GM23338 (cell line): ENCODE measurements around the gene PTPN13. TPM values are rescaled to one million over a fixed set of nuclear protein-coding genes. Genes with fewer than 3 reads are reported as not detected.

ENCODE experiments used
- ATAC-seq: fragments of 200-7000 bp; cut with Tn5 transposase; 3 replicates; pipeline ENCODE4 v1.9.1; 2020
- DNase-seq: peaks from one replicate; pipeline ENCODE4 v3.0.0-alpha.2; 2015; ENCODE audit warnings: low spot score
- H2AFZ ChIP-seq: fragments of 200-600 bp; sonication (generic); 2 replicates; pipeline ENCODE4 v1.8.0; 2016; ENCODE audit warnings: antibody characterized with exemption, mild to moderate bottlenecking, moderate library complexity
- H3F3A ChIP-seq: fragments of 200-600 bp; sonication (generic); replicated peaks from 2 replicates; pipeline ENCODE4 v1.8.0; 2017; ENCODE audit warnings: antibody characterized with exemption, mixed run types, low read depth
- H3K27ac ChIP-seq: fragments of 200-600 bp; sonication (generic); 2 replicates; pipeline ENCODE4 v1.6.1; 2016; ENCODE audit warnings: low read depth
- H3K27me3 ChIP-seq: fragments of 200-600 bp; sonication (generic); 2 replicates; pipeline ENCODE4 v1.8.0; 2016; ENCODE audit warnings: mild to moderate bottlenecking, mixed run types, moderate library complexity; ENCODE audit not compliant: insufficient read depth
- H3K36me3 ChIP-seq: fragments of 200-600 bp; sonication (generic); 2 replicates; pipeline ENCODE4 v1.8.0; 2016; ENCODE audit warnings: mild to moderate bottlenecking; ENCODE audit not compliant: insufficient read depth
- H3K4me1 ChIP-seq: fragments of 200-600 bp; sonication (generic); 2 replicates; pipeline ENCODE4 v1.8.0; 2016; ENCODE audit warnings: mild to moderate bottlenecking, moderate library complexity; ENCODE audit not compliant: insufficient read depth
- H3K4me2 ChIP-seq: fragments of 200-600 bp; sonication (generic); 2 replicates; pipeline ENCODE4 v1.7.1; 2017; ENCODE audit warnings: mixed run types
- H3K4me3 ChIP-seq: fragments of 200-600 bp; sonication (generic); 2 replicates; pipeline ENCODE4 v1.6.1; 2016; ENCODE audit warnings: mixed run types
- H3K79me2 ChIP-seq: fragments of 200-600 bp; sonication (generic); replicated peaks from 2 replicates; pipeline ENCODE4 v1.8.0; 2017; ENCODE audit warnings: mild to moderate bottlenecking; ENCODE audit not compliant: insufficient read depth
- H3K9me2 ChIP-seq: fragments of 200-600 bp; sonication (generic); 2 replicates; pipeline ENCODE4 v1.8.0; 2017; ENCODE audit not compliant: insufficient read depth
- H4K20me1 ChIP-seq: fragments of 200-600 bp; sonication (generic); replicated peaks from 2 replicates; pipeline ENCODE4 v1.8.0; 2017; ENCODE audit warnings: mild to moderate bottlenecking; ENCODE audit not compliant: insufficient read depth
- H3K27ac Mint-ChIP-seq: 2 replicates; pipeline ENCODE4 v1.8.0; 2020; ENCODE audit warnings: inconsistent platforms, mild to moderate bottlenecking, moderate library complexity, mixed read lengths
- H3K27me3 Mint-ChIP-seq: 3 replicates; pipeline ENCODE4 v1.8.0; 2022; ENCODE audit warnings: low read depth, mild to moderate bottlenecking, moderate library complexity, mixed read lengths, inconsistent platforms; ENCODE audit not compliant: insufficient read depth, poor library complexity
- H3K36me3 Mint-ChIP-seq: 3 replicates; pipeline ENCODE4 v1.8.0; 2021; ENCODE audit warnings: low read depth, mild to moderate bottlenecking, inconsistent platforms, moderate library complexity, mixed read lengths
- H3K4me1 Mint-ChIP-seq: 3 replicates; pipeline ENCODE4 v1.8.0; 2020; ENCODE audit warnings: mild to moderate bottlenecking, inconsistent platforms, mixed read lengths
- H3K4me3 Mint-ChIP-seq: 3 replicates; pipeline ENCODE4 v1.8.0; 2021; ENCODE audit warnings: moderate library complexity, mild to moderate bottlenecking, inconsistent platforms, mixed read lengths
- H3K9me3 Mint-ChIP-seq: 3 replicates; pipeline ENCODE4 v1.8.0; 2020; ENCODE audit warnings: moderate library complexity, mild to moderate bottlenecking, inconsistent platforms, mixed read lengths
- EZH2phosphoT487 ChIP-seq: fragments of 200-600 bp; sonication (generic); IDR thresholded peaks from one replicate; pipeline ENCODE4 v1.8.1; 2018; ENCODE audit warnings: antibody characterized with exemption; ENCODE audit not compliant: unreplicated experiment
- NANOG ChIP-seq: IDR thresholded peaks from 2 replicates; pipeline ENCODE4 v1.6.1; 2016; ENCODE audit warnings: antibody characterized with exemption, borderline replicate concordance
- POLR2AphosphoS5 ChIP-seq: IDR thresholded peaks from 2 replicates; pipeline ENCODE4 v1.6.1; 2016; ENCODE audit warnings: antibody characterized with exemption, low read depth
- STAT1 ChIP-seq: IDR thresholded peaks from one replicate; pipeline ENCODE4 v1.6.1; 2016; ENCODE audit warnings: antibody characterized with exemption; ENCODE audit not compliant: unreplicated experiment
- ZNF114 ChIP-seq: fragments of 250-450 bp; sonication (Bioruptor Pico); IDR thresholded peaks from 2 replicates; pipeline ENCODE4 v1.5.0; 2020; ENCODE audit warnings: mild to moderate bottlenecking, moderate library complexity
- ZNF331 ChIP-seq: fragments of 250-450 bp; sonication (Bioruptor Pico); IDR thresholded peaks from 2 replicates; pipeline ENCODE4 v1.5.0; 2020; ENCODE audit warnings: low read depth, mild to moderate bottlenecking, moderate library complexity
- polyA plus RNA-seq: library from polyadenylated mRNA; unstranded; fragments of >200 nt; fragmentation: Nextera tagmentation; extraction: Ambion mirVana; gene quantifications from 2 replicates; pipeline ENCODE4 v1.2.1, GENCODE V29; 2016
- total RNA-seq: library from RNA; depleted of rRNA; stranded (reverse); fragments of >200 nt; shearing (Covaris generic); gene quantifications from 2 replicates; pipeline ENCODE4 v1.2.3, GENCODE V29; 2014
- TF ChIP-seq, protein P1 (sequence below): IDR thresholded peaks from one replicate; pipeline ENCODE4 v1.6.1; 2018; ENCODE audit warnings: antibody characterized with exemption; ENCODE audit not compliant: unreplicated experiment
- TF ChIP-seq, protein P2 (sequence below), 2 experiments: fragments of 200-600 bp in 1 of 2; sonication (generic) in 1 of 2; conservative IDR thresholded peaks; 2 replicates each; pipeline versions ENCODE4 v1.5.1 to v1.6.1; 2016 to 2017; ENCODE audit warnings: antibody characterized with exemption in 2 of 2, low read depth in 2 of 2, mild to moderate bottlenecking in 2 of 2, moderate library complexity in 1 of 2
- TF ChIP-seq, protein P3 (sequence below): fragments of 250-450 bp; sonication (Bioruptor Pico); IDR thresholded peaks from 2 replicates; pipeline ENCODE4 v1.5.0; 2020; ENCODE audit warnings: mild to moderate bottlenecking, moderate library complexity
- TF ChIP-seq, protein P4 (sequence below): IDR thresholded peaks from 2 replicates; pipeline ENCODE4 v1.6.1; 2016; ENCODE audit warnings: antibody characterized with exemption

The PTPN13 gene
- total and polyA plus RNA-seq, 2 experiments from 2014 or later = 12.6 to 49.9 TPM

DNA sequence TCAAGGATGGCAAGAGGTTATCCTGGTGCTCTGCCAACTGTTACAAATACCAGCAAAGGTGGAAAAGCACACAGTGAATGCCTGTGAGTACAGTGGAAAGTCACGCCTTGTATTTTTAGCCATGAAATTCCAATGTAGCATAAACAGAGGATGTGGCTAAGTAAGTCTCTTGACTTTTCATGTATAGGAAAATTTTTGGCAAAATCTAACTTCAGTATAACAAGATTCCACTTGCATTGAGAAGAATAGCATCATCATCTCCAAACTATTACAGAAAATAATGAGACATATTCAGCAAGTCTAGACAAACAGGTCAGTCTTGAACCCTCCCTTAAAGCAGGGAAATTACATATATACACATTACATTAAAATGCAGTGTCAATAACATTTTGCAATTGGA lies 247.2 kb downstream of the PTPN13 start:
- Mint-ChIP-seq H3K4me3 (no peak overlapping the region), H3K9me3 (no peaks in the 10 kb centered on the region), H3K27me3 (peaks cover 3% of the 10 kb centered on the region), H3K4me1 (no peaks in the 10 kb centered on the region), H3K36me3 (no peaks in the 10 kb centered on the region), H3K27ac (no peak overlapping the region)
- DNase-seq = no peak
- Histone ChIP-seq H4K20me1 (no peaks in the 10 kb centered on the region), H3K36me3 (no peaks in the 10 kb centered on the region), H3K27ac (no peak overlapping the region), H3K4me3 (no peak overlapping the region), H3F3A (no peaks in the 10 kb centered on the region), H3K27me3 (no peaks in the 10 kb centered on the region), H3K4me2 (no peak overlapping the region), H2AFZ (no peak overlapping the region), H3K79me2 (no peaks in the 10 kb centered on the region), H3K9me2 (peaks cover 8% of the 10 kb centered on the region), H3K4me1 (no peaks in the 10 kb centered on the region)
- ATAC-seq = no peak
- no peak for TF ChIP-seq STAT1

DNA sequence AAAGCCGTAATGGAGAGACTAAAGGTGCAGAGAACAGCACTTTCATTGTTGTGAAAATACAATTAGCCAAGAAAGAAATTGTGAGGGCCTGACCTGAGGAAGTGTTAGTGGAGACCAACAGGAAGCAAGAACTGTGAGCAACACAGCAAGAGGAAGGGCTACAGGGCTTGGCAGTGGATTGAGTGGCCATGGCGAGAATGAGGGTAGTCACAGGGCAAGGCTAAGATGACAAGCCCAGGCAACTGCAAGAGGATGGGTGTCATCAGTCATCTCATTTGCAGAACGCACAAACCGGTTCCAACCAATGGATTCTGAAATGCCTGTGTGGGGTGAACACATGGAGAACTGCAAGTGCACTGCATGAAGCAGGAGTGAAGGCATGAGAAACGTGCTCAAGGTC lies 251.5 kb downstream of the PTPN13 start:
- Mint-ChIP-seq H3K4me3 (no peak overlapping the region), H3K27ac (no peak overlapping the region), H3K36me3 (no peaks in the 10 kb centered on the region), H3K9me3 (no peaks in the 10 kb centered on the region), H3K27me3 (peaks cover 3% of the 10 kb centered on the region), H3K4me1 (peaks cover 7% of the 10 kb centered on the region)
- Histone ChIP-seq H4K20me1 (no peaks in the 10 kb centered on the region), H3K4me3 (no peak overlapping the region), H3K4me1 (no peaks in the 10 kb centered on the region), H2AFZ (peak overlapping the region; percentile 81), H3K27ac (no peak overlapping the region), H3K9me2 (peaks cover 8% of the 10 kb centered on the region), H3F3A (no peaks in the 10 kb centered on the region), H3K79me2 (no peaks in the 10 kb centered on the region), H3K4me2 (no peak overlapping the region), H3K27me3 (no peaks in the 10 kb centered on the region), H3K36me3 (no peaks in the 10 kb centered on the region)
- DNase-seq = no peak
- ATAC-seq = no peak
- TF ChIP-seq STAT1 (no peak), POLR2AphosphoS5 (no peak), EZH2phosphoT487 (no peak), ZNF114 (CRISPR knock-in tag) (no peak), ZNF331 (CRISPR knock-in tag) (no peak), NANOG (no peak)
- TF ChIP-seq, protein P1, sequence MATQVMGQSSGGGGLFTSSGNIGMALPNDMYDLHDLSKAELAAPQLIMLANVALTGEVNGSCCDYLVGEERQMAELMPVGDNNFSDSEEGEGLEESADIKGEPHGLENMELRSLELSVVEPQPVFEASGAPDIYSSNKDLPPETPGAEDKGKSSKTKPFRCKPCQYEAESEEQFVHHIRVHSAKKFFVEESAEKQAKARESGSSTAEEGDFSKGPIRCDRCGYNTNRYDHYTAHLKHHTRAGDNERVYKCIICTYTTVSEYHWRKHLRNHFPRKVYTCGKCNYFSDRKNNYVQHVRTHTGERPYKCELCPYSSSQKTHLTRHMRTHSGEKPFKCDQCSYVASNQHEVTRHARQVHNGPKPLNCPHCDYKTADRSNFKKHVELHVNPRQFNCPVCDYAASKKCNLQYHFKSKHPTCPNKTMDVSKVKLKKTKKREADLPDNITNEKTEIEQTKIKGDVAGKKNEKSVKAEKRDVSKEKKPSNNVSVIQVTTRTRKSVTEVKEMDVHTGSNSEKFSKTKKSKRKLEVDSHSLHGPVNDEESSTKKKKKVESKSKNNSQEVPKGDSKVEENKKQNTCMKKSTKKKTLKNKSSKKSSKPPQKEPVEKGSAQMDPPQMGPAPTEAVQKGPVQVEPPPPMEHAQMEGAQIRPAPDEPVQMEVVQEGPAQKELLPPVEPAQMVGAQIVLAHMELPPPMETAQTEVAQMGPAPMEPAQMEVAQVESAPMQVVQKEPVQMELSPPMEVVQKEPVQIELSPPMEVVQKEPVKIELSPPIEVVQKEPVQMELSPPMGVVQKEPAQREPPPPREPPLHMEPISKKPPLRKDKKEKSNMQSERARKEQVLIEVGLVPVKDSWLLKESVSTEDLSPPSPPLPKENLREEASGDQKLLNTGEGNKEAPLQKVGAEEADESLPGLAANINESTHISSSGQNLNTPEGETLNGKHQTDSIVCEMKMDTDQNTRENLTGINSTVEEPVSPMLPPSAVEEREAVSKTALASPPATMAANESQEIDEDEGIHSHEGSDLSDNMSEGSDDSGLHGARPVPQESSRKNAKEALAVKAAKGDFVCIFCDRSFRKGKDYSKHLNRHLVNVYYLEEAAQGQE = no peak
- TF ChIP-seq, protein P2, sequence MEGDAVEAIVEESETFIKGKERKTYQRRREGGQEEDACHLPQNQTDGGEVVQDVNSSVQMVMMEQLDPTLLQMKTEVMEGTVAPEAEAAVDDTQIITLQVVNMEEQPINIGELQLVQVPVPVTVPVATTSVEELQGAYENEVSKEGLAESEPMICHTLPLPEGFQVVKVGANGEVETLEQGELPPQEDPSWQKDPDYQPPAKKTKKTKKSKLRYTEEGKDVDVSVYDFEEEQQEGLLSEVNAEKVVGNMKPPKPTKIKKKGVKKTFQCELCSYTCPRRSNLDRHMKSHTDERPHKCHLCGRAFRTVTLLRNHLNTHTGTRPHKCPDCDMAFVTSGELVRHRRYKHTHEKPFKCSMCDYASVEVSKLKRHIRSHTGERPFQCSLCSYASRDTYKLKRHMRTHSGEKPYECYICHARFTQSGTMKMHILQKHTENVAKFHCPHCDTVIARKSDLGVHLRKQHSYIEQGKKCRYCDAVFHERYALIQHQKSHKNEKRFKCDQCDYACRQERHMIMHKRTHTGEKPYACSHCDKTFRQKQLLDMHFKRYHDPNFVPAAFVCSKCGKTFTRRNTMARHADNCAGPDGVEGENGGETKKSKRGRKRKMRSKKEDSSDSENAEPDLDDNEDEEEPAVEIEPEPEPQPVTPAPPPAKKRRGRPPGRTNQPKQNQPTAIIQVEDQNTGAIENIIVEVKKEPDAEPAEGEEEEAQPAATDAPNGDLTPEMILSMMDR (conservative IDR thresholded peaks at IDR 0.05; ENCODE audit: low read depth in 2 of 2) = no peak
- TF ChIP-seq, protein P3, sequence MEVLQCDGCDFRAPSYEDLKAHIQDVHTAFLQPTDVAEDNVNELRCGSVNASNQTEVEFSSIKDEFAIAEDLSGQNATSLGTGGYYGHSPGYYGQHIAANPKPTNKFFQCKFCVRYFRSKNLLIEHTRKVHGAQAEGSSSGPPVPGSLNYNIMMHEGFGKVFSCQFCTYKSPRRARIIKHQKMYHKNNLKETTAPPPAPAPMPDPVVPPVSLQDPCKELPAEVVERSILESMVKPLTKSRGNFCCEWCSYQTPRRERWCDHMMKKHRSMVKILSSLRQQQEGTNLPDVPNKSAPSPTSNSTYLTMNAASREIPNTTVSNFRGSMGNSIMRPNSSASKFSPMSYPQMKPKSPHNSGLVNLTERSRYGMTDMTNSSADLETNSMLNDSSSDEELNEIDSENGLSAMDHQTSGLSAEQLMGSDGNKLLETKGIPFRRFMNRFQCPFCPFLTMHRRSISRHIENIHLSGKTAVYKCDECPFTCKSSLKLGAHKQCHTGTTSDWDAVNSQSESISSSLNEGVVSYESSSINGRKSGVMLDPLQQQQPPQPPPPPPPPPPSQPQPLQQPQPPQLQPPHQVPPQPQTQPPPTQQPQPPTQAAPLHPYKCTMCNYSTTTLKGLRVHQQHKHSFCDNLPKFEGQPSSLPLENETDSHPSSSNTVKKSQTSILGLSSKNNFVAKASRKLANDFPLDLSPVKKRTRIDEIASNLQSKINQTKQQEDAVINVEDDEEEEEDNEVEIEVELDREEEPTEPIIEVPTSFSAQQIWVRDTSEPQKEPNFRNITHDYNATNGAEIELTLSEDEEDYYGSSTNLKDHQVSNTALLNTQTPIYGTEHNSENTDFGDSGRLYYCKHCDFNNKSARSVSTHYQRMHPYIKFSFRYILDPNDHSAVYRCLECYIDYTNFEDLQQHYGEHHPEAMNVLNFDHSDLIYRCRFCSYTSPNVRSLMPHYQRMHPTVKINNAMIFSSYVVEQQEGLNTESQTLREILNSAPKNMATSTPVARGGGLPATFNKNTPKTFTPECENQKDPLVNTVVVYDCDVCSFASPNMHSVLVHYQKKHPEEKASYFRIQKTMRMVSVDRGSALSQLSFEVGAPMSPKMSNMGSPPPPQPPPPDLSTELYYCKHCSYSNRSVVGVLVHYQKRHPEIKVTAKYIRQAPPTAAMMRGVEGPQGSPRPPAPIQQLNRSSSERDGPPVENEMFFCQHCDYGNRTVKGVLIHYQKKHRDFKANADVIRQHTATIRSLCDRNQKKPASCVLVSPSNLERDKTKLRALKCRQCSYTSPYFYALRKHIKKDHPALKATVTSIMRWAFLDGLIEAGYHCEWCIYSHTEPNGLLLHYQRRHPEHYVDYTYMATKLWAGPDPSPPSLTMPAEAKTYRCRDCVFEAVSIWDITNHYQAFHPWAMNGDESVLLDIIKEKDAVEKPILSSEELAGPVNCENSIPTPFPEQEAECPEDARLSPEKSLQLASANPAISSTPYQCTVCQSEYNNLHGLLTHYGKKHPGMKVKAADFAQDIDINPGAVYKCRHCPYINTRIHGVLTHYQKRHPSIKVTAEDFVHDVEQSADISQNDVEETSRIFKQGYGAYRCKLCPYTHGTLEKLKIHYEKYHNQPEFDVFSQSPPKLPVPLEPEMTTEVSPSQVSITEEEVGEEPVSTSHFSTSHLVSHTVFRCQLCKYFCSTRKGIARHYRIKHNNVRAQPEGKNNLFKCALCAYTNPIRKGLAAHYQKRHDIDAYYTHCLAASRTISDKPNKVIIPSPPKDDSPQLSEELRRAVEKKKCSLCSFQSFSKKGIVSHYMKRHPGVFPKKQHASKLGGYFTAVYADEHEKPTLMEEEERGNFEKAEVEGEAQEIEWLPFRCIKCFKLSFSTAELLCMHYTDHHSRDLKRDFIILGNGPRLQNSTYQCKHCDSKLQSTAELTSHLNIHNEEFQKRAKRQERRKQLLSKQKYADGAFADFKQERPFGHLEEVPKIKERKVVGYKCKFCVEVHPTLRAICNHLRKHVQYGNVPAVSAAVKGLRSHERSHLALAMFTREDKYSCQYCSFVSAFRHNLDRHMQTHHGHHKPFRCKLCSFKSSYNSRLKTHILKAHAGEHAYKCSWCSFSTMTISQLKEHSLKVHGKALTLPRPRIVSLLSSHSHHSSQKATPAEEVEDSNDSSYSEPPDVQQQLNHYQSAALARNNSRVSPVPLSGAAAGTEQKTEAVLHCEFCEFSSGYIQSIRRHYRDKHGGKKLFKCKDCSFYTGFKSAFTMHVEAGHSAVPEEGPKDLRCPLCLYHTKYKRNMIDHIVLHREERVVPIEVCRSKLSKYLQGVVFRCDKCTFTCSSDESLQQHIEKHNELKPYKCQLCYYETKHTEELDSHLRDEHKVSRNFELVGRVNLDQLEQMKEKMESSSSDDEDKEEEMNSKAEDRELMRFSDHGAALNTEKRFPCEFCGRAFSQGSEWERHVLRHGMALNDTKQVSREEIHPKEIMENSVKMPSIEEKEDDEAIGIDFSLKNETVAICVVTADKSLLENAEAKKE (CRISPR knock-in tag) = no peak
- TF ChIP-seq, protein P4, sequence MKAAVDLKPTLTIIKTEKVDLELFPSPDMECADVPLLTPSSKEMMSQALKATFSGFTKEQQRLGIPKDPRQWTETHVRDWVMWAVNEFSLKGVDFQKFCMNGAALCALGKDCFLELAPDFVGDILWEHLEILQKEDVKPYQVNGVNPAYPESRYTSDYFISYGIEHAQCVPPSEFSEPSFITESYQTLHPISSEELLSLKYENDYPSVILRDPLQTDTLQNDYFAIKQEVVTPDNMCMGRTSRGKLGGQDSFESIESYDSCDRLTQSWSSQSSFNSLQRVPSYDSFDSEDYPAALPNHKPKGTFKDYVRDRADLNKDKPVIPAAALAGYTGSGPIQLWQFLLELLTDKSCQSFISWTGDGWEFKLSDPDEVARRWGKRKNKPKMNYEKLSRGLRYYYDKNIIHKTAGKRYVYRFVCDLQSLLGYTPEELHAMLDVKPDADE = no peak
